Fibroblast of gingiva (primary cell): ENCODE results near the gene HEXA.
"Not testable (repeated sequence)": the region's sequence is repeated elsewhere in the genome, so short reads cannot be mapped to it uniquely, and the experiment has no call there.

Experiments
- DNase-seq: peaks from one replicate; pipeline ENCODE4 v3.0.0-alpha.2; 2011; ENCODE audit warnings: low read depth

Gene HEXA

GRCh38 chr15:72375846-72376581 is at the start of gene HEXA:
HEXA (minus strand) TSS chr15:72376014; CDS start chr15:72375972, 42 bp downstream.
- peak; percentile 94 for DNase-seq

GRCh38 chr15:72423256-72423655 is 47.4 kb upstream of the HEXA start:
- no peak for DNase-seq

DNA sequence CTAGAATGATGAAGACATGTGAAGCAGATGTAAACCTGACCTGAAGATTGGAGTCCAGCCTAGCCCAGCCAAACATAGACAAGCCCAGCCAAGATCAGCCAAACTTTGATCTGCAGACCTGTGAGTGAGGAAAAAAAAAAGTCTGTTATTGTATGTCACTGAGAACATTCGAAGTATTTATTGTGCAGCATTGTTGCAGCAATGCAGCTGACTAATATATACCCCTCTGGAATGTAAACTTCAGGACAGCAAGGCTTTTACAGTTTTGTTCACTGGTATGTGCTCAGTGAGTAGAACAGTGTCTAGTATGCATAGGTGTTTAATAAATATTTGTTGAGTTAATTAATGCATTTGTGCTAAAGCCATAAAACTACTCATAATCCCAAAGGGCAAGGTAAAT is 45.7 kb upstream of the HEXA start:
- no peak for DNase-seq

DNA sequence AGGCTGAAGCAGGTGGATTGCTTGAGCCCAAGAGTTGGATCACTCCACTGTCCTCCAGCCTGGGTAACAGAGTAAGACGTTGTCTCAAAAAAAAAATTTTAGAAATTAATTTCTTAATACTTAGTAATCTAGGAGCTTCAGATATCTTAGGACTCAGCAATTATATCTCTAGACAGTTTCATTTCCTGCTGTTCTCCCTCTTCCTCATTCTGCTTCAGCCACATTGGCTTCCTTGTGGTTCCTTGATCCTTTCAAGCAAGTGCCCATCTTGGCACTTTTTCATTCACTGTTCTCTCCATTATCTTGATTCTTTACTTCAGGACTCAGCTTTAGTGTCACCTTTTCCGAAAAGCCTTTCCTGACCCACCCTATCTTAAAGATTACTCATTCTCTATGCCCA is 44.8 kb upstream of the HEXA start:
- DNase-seq, result no peak

DNA sequence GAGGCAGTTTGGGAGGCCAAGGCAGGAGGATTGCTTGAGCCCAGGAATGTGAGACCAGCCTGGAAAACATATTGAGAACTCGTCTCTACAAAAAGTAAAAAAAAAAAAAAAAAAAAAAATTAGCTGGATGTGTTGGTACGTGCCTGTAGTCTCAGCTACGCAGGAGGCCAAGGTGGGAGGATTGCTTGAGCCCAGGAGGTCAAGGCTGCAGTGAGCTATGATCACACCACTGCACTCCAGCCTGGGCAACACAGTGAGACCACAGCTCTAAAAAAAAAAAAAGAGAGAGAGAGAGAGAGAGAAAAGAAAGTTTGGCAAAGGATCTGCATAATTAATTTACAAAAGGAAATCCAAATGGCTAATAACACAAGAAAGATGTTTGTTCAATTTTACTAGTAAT is 44.0 kb upstream of the HEXA start:
- not testable (repeated sequence) for DNase-seq

GRCh38 chr15:72415304-72415703 is 39.5 kb upstream of the HEXA start:
- no peak for DNase-seq

DNA sequence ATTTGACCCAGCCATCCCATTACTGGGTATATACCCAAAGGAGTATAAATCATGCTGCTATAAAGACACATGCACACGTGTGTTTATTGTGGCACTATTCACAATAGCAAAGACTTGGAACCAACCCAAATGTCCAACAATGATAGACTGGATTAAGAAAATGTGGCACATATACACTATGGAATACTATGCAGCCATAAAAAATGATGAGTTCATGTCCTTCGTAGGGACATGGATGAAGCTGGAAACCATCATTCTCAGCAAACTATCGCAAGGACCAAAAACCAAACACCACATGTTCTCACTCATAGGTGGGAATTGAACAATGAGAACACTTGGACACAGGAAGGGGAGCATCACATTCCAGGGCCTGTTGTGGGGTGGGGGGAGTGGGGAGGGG is 37.5 kb upstream of the HEXA start:
- DNase-seq, result not testable (repeated sequence)

DNA sequence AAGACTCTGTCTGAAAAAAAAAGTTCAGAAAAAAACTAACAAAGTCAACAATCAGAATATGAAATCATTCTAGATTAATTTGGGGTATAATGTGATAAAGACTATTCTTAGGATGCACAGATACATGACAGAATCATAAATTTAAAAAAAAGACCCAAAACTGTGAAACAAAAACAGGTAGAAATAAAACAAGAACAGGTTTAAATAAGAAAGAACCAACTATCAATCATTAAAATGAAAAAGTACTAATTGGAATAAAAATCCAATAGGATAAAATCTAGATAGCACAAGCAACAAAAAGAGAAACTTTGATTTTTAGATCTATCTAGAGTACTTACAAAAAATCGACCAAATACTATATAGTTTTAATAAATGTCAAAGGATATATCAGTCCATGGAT is 35.7 kb upstream of the HEXA start:
- DNase-seq, result no peak

DNA sequence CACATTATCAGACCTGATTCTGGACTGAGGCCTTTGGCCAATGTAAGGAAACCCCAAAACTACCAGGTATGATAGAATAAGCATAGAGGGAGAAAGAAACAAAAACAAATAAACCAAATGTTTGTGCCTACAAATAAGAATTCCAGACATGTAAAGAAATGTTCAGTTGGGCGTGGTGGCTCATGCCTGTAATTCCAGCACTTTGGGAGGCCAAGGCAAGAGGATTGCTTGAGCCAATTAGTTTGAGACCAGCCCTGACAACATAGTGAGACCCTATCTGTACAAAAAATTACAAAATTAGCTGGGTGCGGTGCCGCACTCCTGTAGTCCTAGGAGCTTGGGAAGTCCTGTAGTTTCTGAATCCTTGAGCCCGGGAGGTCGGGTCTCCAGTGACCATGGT is 35.3 kb upstream of the HEXA start:
- DNase-seq, result no peak

- no peak for DNase-seq
These were observed 31.1 kb upstream of the HEXA start for GRCh38 chr15:72406936-72407335.

DNA sequence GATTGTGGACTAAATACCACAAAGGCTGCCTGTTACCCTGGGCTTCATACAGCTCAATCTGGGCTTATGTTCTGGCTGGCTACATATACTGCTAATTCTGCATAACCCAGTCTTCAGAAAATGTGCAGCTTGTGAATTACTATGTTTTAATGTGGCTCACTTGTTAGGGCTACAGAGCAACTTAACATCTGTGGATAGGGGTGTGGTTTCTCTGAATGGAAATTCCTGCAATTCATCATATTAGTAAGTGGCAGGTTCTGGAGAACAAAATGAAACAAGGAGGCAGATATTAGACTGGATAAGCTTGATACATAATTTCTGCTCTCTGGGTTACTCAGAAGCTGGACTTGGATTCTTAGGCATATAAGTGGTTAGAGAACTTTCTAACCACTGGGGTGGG is 29.0 kb upstream of the HEXA start:
- no peak for DNase-seq

- DNase-seq, result no peak
These were observed 28.5 kb upstream of the HEXA start for GRCh38 chr15:72404356-72404755.

GRCh38 chr15:72402726-72403125 is 26.9 kb upstream of the HEXA start:
- no peak for DNase-seq

DNA sequence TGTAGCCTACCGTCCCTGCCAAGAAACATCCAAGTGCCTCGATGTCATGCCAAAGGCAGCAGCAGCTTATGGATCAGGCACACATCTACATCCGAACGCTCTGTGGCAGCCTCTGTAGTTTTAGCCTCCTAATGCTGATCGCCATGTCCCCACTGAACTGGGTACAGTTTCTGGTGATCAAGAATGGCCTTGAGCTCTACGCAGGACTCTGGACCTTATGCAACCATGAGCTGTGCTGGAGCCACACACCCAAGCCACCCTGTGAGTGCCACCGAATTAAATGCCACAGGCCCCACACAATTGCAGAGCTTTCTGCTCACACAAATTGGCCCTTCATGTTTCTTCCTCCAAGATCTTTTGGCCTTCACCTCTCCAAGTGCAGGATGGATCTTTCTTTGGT is 22.8 kb upstream of the HEXA start:
- no peak for DNase-seq

- DNase-seq, result no peak
These were observed 22.2 kb upstream of the HEXA start, which contains the start of gene TMEM202 for GRCh38 chr15:72397796-72398588. TMEM202 (plus strand) TSS chr15:72398305; CDS start chr15:72398327, 22 bp downstream.

GRCh38 chr15:72396331-72396730 is 20.5 kb upstream of the HEXA start:
- not testable (repeated sequence) for DNase-seq

DNA sequence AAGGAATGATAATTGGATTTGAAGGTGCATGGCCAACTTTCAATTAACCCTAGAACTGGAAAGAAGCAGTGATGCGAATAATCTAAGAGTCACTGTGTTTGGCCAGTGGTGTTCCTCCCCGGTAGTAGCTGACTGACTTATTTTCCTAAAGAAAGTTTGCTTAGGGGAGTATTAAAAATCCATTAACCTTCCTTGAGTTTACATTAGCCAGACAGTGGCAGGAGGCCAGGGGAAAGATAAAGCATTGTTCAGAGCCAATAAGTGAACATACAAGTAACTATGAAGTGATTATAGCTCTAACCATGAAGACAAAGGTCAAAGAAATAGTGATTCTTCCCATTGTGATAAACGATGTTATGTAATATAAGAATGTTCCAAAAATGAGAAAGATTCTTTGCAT is 13.4 kb upstream of the HEXA start:
- DNase-seq, result no peak

- no peak for DNase-seq
These were observed 11.9 kb upstream of the HEXA start for GRCh38 chr15:72387741-72388140.

GRCh38 chr15:72382146-72382545 is 6.3 kb upstream of the HEXA start:
- no peak for DNase-seq

DNA sequence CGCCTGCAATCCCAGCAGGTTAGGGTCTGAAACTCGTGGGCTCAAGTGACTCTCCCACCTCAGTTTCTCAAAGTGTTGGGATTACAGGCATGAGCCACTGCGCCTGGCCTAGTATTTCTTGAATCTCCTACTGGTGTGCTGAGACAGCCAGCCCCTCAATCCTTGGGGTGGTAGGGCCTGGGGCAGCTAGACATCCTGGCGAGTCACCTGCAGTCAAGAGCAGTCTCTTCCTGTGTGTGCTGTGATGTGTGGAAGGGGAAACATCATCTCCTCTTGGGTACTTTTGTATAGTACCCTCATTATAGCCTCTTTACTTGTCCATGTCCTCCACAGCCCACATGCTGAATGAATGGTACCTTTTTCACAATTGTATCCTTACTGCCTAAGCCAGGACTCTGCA is 4.9 kb upstream of the HEXA start:
- no peak for DNase-seq

- DNase-seq, result no peak
These were observed 4.1 kb upstream of the HEXA start for GRCh38 chr15:72379856-72380430.

DNA sequence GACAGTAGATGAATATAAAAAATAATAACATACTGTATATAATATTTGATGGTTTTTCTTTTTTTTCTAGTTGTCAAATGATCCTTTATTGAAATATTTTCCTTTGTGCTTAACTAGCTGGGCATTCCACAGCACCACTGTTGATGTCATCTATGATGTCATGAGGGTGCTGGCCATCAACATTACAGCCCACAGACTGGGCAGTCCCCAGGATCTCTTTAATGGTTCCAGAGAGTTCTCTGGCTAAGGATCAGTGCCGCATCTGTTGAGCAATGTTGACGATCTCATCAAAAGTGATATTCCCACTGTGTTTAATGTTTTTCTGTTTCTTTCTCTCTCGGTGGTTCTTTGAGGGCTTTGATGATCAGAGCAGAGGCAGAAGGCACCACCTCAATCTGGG is 3.3 kb upstream of the HEXA start:
- DNase-seq, result not testable (repeated sequence)

DNA sequence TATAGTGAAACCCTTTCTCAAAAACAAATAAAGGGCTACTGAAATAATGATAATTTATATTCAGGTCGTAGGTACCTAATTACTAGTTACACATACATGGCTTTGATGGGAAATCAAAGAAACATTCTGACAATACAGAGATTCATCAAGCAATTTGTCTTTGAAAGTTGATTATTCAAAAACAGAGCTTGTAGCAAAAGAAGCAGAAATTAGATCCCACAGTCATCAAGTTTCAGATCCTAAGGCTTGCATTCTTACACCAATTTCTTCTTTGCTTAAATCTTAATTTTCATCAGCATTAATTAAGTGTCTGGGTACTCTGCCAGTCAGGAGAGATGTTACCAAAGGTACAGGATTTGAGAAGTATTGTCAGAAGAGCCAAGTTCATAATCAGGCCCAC is 1.5 kb upstream of the HEXA start:
- no peak for DNase-seq
